ENCODE data around the gene GLRB. TPM values are rescaled to one million over a fixed set of nuclear protein-coding genes. Genes with fewer than 3 reads are reported as not detected.

GLRB gene
- total and polyA plus RNA-seq, 11 donors = 3.2 to 21.7 (median 13.0) TPM

DNA sequence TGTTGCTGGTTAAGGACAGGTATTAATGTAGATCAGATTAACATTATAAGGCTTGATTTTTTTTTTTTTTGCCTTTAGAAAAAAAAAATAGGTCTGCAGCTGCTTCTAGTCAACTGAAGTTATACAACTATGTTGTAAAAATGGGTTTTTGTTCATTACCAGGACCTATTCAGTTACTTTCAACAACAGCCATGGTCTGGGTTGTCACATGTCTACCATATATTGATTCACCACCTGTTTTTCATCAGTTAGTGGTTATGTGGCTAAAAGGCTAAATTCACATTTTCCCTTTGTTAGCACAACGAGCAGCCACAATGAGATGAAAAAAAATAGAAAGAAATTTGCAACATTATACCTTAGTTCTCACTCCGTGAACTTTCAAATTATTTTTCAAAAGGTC is 45.5 kb downstream of the GLRB start:
- Histone ChIP-seq H3K9me3 (no peaks in the 10 kb centered on the region), H3K27me3 (no peaks in the 10 kb centered on the region), H3K27ac (no peak overlapping the region), H3K4me3 (no peak overlapping the region), H3K36me3 (no peaks in the 10 kb centered on the region), H3K4me1 (no peaks in the 10 kb centered on the region)
- intact Hi-C loops (cut with DNase I) = loop anchor here in 1 of 10 donors (10.0 kb wide), 1 partner anchor 647 kb away; no protein-coding TSS in a partner anchor
- ATAC-seq (no peak), DNase-seq (no peak)
- TF ChIP-seq POLR2A (IDR thresholded peaks at IDR 0.05) (no peak), CTCF (IDR thresholded peaks at IDR 0.05) (no peak)
- WGBS, 4 donors = 83 to 86% (median 84%) methylated on average over 2 of the region's 2 CpGs

DNA sequence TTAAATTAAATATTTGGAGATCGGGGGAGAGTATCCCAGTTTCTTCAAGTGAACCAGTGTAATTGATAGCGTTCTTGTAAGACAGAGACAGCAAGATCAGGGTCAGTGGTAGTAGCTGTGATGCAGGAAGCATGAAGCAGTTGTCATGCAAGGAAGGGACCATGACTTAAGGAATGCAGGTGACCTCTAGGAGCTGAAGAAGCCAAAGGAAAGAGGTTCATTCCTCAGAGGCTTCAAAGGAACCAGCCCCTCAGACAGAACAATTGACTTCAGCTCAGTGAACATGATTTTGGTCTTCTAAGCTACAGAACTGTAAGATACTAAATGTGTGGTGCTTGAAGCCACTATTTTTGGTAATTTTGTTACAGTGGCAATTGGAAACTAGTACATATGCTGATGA is 51.6 kb downstream of the GLRB start:
- DNase-seq (no peak), ATAC-seq (no peak)
- intact Hi-C loops (cut with DNase I) = loop anchor here in 1 of 10 donors (10.0 kb wide), 1 partner anchor 653 kb away; no protein-coding TSS in a partner anchor
- 85 to 94% (median 89%) methylated on average over 2 of the region's 2 CpGs for WGBS, 4 donors
- H3K27ac ChIP-seq = no peak overlapping the region
- H3K9me3 ChIP-seq = no peaks in the 10 kb centered on the region
- H3K4me1 ChIP-seq = no peaks in the 10 kb centered on the region
- no peaks in the 10 kb centered on the region for H3K27me3 ChIP-seq
- H3K4me3 ChIP-seq = no peak overlapping the region
- TF ChIP-seq CTCF (IDR thresholded peaks at IDR 0.05) (no peak), POLR2A (IDR thresholded peaks at IDR 0.05) (no peak)
- H3K36me3 ChIP-seq = no peaks in the 10 kb centered on the region

- TF ChIP-seq POLR2A (IDR thresholded peaks at IDR 0.05) (no peak), CTCF (IDR thresholded peaks at IDR 0.05) (peak in 9 of 12 donors; percentile 21 to 53 (median 47))
- no peaks in the 10 kb centered on the region for H3K4me1 ChIP-seq
- H3K4me3 ChIP-seq = no peak overlapping the region
- no peaks in the 10 kb centered on the region for H3K36me3 ChIP-seq
- H3K27me3 ChIP-seq = no peaks in the 10 kb centered on the region
- ATAC-seq (peak in 1 of 4 donors; percentile 54), DNase-seq (no peak)
- H3K27ac ChIP-seq = no peak overlapping the region
- H3K9me3 ChIP-seq = no peaks in the 10 kb centered on the region
- intact Hi-C loops (cut with DNase I) = loop anchor here in 1 of 10 donors (10.0 kb wide), 1 partner anchor 654 kb away; no protein-coding TSS in a partner anchor
Observed at GRCh38 chr4:157128395-157128794, 52.4 kb downstream of the GLRB start.

DNA sequence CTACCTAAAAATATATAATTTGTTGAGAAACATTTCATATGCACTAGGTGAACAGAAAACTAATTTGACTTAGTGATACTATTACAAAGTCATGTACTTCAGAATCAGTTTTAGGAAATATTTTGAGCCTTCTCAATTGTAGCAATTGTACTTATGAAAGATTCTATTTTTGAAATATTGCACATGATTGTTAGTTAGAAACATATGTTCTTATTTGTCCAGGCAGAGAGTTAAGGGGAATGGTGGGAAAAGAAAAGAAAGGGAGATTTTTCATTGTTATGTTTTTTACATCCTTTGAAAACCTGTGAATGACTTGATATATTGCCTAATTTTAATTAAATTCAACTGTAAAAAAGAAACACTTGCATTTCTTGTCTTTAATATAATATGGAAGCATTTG is 66.0 kb downstream of the GLRB start:
- DNase-seq (no peak), ATAC-seq (no peak)
- H3K4me3 ChIP-seq = no peak overlapping the region
- H3K4me1 ChIP-seq = no peaks in the 10 kb centered on the region
- H3K9me3 ChIP-seq = no peaks in the 10 kb centered on the region
- H3K36me3 ChIP-seq = peaks cover 0 to 4% (median 0%) of the 10 kb centered on the region in 9 donors
- no peak for TF ChIP-seq POLR2A (IDR thresholded peaks at IDR 0.05)
- no peak for TF ChIP-seq CTCF (IDR thresholded peaks at IDR 0.05)
- H3K27ac ChIP-seq = no peak overlapping the region
- intact Hi-C loops (cut with DNase I) = no loop called here
- no peaks in the 10 kb centered on the region for H3K27me3 ChIP-seq

Measured in heart left ventricle (tissue), 16 donors.